K562 (cell line): ENCODE measurements around the gene GUCY2C. TPM values are rescaled to one million over a fixed set of nuclear protein-coding genes. Genes with fewer than 3 reads are reported as not detected.

Source experiments
- ATAC-seq: fragments of 200-7000 bp; cut with Tn5 transposase; 3 replicates; pipeline ENCODE4 v1.9.1; 2020; ENCODE audit warnings: moderate library complexity
- BruUV-seq: library from RNA; stranded (reverse); fragments of 400-500 nt; replicated peaks from 2 replicates; lab custom pipeline; 2021; lab: Mats Ljungman, UMichigan
- CTCF ChIA-PET: fragments of 300-600 bp; formaldehyde crosslinking; extraction: SDS; loops from one replicate; lab custom pipeline; 2021; ENCODE audit warnings: low intra/inter-chr PET ratio; lab: Yijun Ruan, JAX
- POLR2A ChIA-PET: fragments of 300-600, 350-650 bp; sonication (Branson Sonifier 250); formaldehyde crosslinking; extraction: SDS; loops from one replicate; lab custom pipeline; 2021; ENCODE audit warnings: antibody characterized with exemption, inconsistent platforms; lab: Yijun Ruan, JAX
- DNase-seq, 4 experiments: peaks; one replicate each; pipeline versions ENCODE4 v3.0.0 to v3.0.0-alpha.2; 2011 to 2018; ENCODE audit warnings: low spot score in 3 of 4, mixed read lengths in 3 of 4; ENCODE audit errors: extremely low read depth in 1 of 4
- FAIRE-seq: peaks from 2 replicates; lab custom pipeline; 2011; peaks lifted over from hg19 to GRCh38; lab: Jason Lieb, UNC
- H2AFZ ChIP-seq: 2 replicates; pipeline ENCODE4 v1.6.0; 2011; ENCODE audit warnings: low read depth, low read length, control low read depth, inconsistent platforms
- H3K27ac ChIP-seq: fragments of 200-600 bp; 3 replicates; pipeline ENCODE4 v1.8.0; 2011; ENCODE audit warnings: low read depth, mild to moderate bottlenecking, control low read depth, inconsistent platforms, low read length, moderate library complexity, mixed read lengths; ENCODE audit errors: extremely low read depth
- H3K27me3 ChIP-seq, 2 experiments: fragments of 300-600 bp in 1 of 2; 2 replicates in 1 of 2; 3 replicates in 1 of 2; pipeline versions ENCODE4 v1.6.0 to v1.8.0; 2011; ENCODE audit warnings: inconsistent platforms in 2 of 2, low read length in 2 of 2, mild to moderate bottlenecking in 1 of 2, mixed read lengths in 1 of 2, moderate library complexity in 1 of 2; ENCODE audit not compliant: control insufficient read depth in 2 of 2, insufficient read depth in 2 of 2
- H3K36me3 ChIP-seq: fragments of 300-600 bp; 3 replicates; pipeline ENCODE4 v1.8.0; 2011; ENCODE audit warnings: mild to moderate bottlenecking, low read length, inconsistent platforms; ENCODE audit not compliant: control insufficient read depth, insufficient read depth
- H3K4me1 ChIP-seq, 2 experiments: fragments of 200-600 bp in 1 of 2; replicated peaks in 1 of 2; 2 replicates in 1 of 2; 3 replicates in 1 of 2; pipeline versions ENCODE4 v1.5.1 to v1.8.0; 2011; ENCODE audit warnings: inconsistent platforms in 2 of 2, low read length in 2 of 2, mild to moderate bottlenecking in 1 of 2, mixed read lengths in 1 of 2, moderate library complexity in 1 of 2; ENCODE audit not compliant: control insufficient read depth in 2 of 2, insufficient read depth in 2 of 2
- H3K4me2 ChIP-seq: 2 replicates; pipeline ENCODE4 v1.6.1; 2011; ENCODE audit warnings: low read length, control low read depth, inconsistent platforms, mixed read lengths; ENCODE audit not compliant: insufficient read depth
- H3K4me3 ChIP-seq: fragments of 200-600 bp; sonication (generic), shearing (Covaris generic); 2 replicates; pipeline ENCODE4 v1.5.1; 2016; ENCODE audit warnings: control low read depth, inconsistent platforms
- H3K79me2 ChIP-seq: fragments of 200-600 bp; 3 replicates; pipeline ENCODE4 v1.8.0; 2011; ENCODE audit warnings: low read length, inconsistent platforms; ENCODE audit not compliant: control insufficient read depth, insufficient read depth
- H3K9ac ChIP-seq, 2 experiments: 2 replicates each; pipeline versions ENCODE4 v1.6.0 to v1.6.1; 2011; ENCODE audit warnings: low read depth in 2 of 2, low read length in 2 of 2, control low read depth in 1 of 2, inconsistent platforms in 1 of 2, mild to moderate bottlenecking in 1 of 2, mixed read lengths in 1 of 2; ENCODE audit not compliant: insufficient read depth in 1 of 2
- H3K9me1 ChIP-seq: one replicate; pipeline ENCODE4 v1.6.0; 2011; ENCODE audit warnings: inconsistent platforms, mild to moderate bottlenecking, low read length, moderate library complexity; ENCODE audit not compliant: control insufficient read depth, insufficient read depth
- H3K9me3 ChIP-seq: replicated peaks from 2 replicates; pipeline ENCODE4 v1.5.1; 2011; ENCODE audit warnings: low read depth, low read length, inconsistent platforms; ENCODE audit not compliant: control insufficient read depth, insufficient read depth
- H4K20me1 ChIP-seq: replicated peaks from 2 replicates; pipeline ENCODE4 v1.6.1; 2011; ENCODE audit warnings: low read length, inconsistent platforms, mixed read lengths; ENCODE audit not compliant: control insufficient read depth, insufficient read depth
- ATF4 ChIP-seq: fragments of 450-650 bp; formaldehyde crosslinking; IDR thresholded peaks from 2 replicates; pipeline ENCODE4 v1.4.0; 2022; ENCODE audit warnings: mild to moderate bottlenecking, moderate library complexity
- CCAR2 ChIP-seq: fragments of 200-400 bp; formaldehyde crosslinking; IDR thresholded peaks from 2 replicates; pipeline ENCODE4 v1.6.1; 2017; ENCODE audit warnings: mild to moderate bottlenecking, low read depth, low read length
- EHMT2 ChIP-seq: fragments of 450-650 bp; IDR thresholded peaks from 2 replicates; pipeline ENCODE4 v1.6.1; 2018; ENCODE audit warnings: antibody characterized with exemption
- GABPA ChIP-seq: fragments of 200-800 bp; sonication (Bioruptor generic); conservative IDR thresholded peaks from 2 replicates; pipeline ENCODE4 v1.6.1; 2016; ENCODE audit warnings: low read depth, missing genetic modification characterization, missing compliant biosample characterization
- HMBOX1 ChIP-seq: sonication (generic); IDR thresholded peaks from 2 replicates; pipeline ENCODE4 v1.6.1; 2016
- MECOM ChIP-seq: fragments of 250-450 bp; sonication (Bioruptor Pico); IDR thresholded peaks from 2 replicates; pipeline ENCODE4 v1.8.0; 2022; ENCODE audit warnings: inconsistent platforms
- MLLT1 ChIP-seq, 2 experiments: fragments of 450-650 bp; IDR thresholded peaks; 2 replicates each; pipeline ENCODE4 v1.6.1; 2016
- SRSF1 ChIP-seq: fragments of 200-400 bp; formaldehyde crosslinking; IDR thresholded peaks from 2 replicates; pipeline ENCODE4 v1.6.1; 2017; ENCODE audit warnings: mild to moderate bottlenecking, low read depth, low read length, moderate library complexity
- TGIF2 ChIP-seq: sonication (generic); formaldehyde crosslinking; IDR thresholded peaks from 2 replicates; pipeline ENCODE4 v1.8.1; 2022; ENCODE audit warnings: mild to moderate bottlenecking, missing genetic modification reagents, moderate library complexity
- ZBTB49 ChIP-seq: sonication (generic); formaldehyde crosslinking; IDR thresholded peaks from 2 replicates; pipeline ENCODE4 v1.8.0; 2022; ENCODE audit warnings: missing genetic modification reagents, mild to moderate bottlenecking, borderline replicate concordance
- ZNF511 ChIP-seq: sonication (generic); formaldehyde crosslinking; IDR thresholded peaks from 2 replicates; pipeline ENCODE4 v1.8.0; 2022; ENCODE audit warnings: mild to moderate bottlenecking, missing genetic modification reagents
- WGBS: fragments of 100-300 bp; shearing (Covaris generic); methylation state at CpG from one replicate; pipeline ENCODE4 v1.1.6; 2016; ENCODE audit warnings: low coverage, mixed read lengths; ENCODE audit not compliant: insufficient coverage; ENCODE audit errors: missing lambda C conversion rate; 5-methylcytosine and 5-hydroxymethylcytosine counted together
- in situ Hi-C: fragments of 300-500 bp; cut with MboI; formaldehyde crosslinking; loops from 4 replicates; pipeline ENCODE4 v1.15.0; 2018; ENCODE audit warnings: inconsistent platforms, mixed read lengths
- intact Hi-C: fragments of 100-400 bp; cut with micrococcal nuclease; formaldehyde crosslinking; loops from 2 replicates; pipeline ENCODE4 v1.14.2; 2022
- polyA plus RNA-seq, 8 experiments: library from polyadenylated mRNA; depleted of rRNA in 4 of 8; stranded (reverse) in 5 of 8; unstranded in 3 of 8; fragments of >200 nt; fragmentation: Nextera tagmentation in 2 of 8; fragmentation: Illumina TruSeq in 1 of 8; extraction: Ambion mirVana in 2 of 8; extraction: Trizol in 1 of 8; gene quantifications; 2 replicates each; pipeline versions ENCODE4 v1.2.1 to v1.2.3, GENCODE V29; 2011 to 2014; ENCODE audit warnings: inconsistent platforms in 1 of 8, missing spikeins in 1 of 8
- total RNA-seq, 7 experiments: library from RNA; depleted of rRNA in 6 of 7; stranded (reverse); fragments of >200 nt in 6 of 7; fragmentation: Illumina TruSeq in 2 of 7; extraction: Trizol in 2 of 7; gene quantifications; 2 replicates each; pipeline versions ENCODE4 v1.2.1 to v1.2.3, GENCODE V29; 2011 to 2021; ENCODE audit warnings: low replicate concordance in 1 of 7

The GUCY2C gene
- total and polyA plus RNA-seq, 9 of the 15 experiments (the other 6 are each of a cell fraction or from before 2014, with no cell fraction given), result 0.01 to 0.05 (median 0.04) TPM; not detected in 6

- CTCF ChIA-PET, result interaction anchor here (1.9 kb wide), 1 partner anchor 36 kb away, joined by 6 read pairs; no protein-coding TSS in a partner anchor
- no peak overlapping the region for H3K4me3 ChIP-seq
These were observed 30.7 kb downstream of the GUCY2C start for GRCh38 chr12:14665354-14666348.

More at GRCh38 chr12:14665354-14666348, 30.7 kb downstream of the GUCY2C start:
- FAIRE-seq (no peak), DNase-seq (peak in 1 of 4 experiments; percentile 15), ATAC-seq (no peak)
- Histone ChIP-seq H3K36me3 (no peaks in the 10 kb centered on the region), H4K20me1 (no peaks in the 10 kb centered on the region), H2AFZ (peak overlapping the region; percentile 59), H3K9me3 (no peaks in the 10 kb centered on the region), H3K27ac (no peak overlapping the region), H3K79me2 (no peaks in the 10 kb centered on the region), H3K27me3 (no peaks in the 10 kb centered on the region), H3K9ac (no peak overlapping the region), H3K4me1 (no peaks in the 10 kb centered on the region), H3K9me1 (no peaks in the 10 kb centered on the region), H3K4me2 (no peak overlapping the region; the same call in 1 of the 2 replicates)
- intact Hi-C loops, result no loop called here
- POLR2A ChIA-PET, result no interaction called here
- WGBS, result 58% methylated on average over 15 of the region's 23 CpGs
- in situ Hi-C loops, result no loop called here
- TF ChIP-seq GABPA (tag) (peak; percentile 40; the same call in 1 of the 2 replicates), ZNF511 (CRISPR knock-in tag) (no peak), MECOM (no peak), EHMT2 (no peak), HMBOX1 (no peak), ZBTB49 (CRISPR knock-in tag) (no peak), SRSF1 (no peak), TGIF2 (peak; percentile 64; the same call in 1 of the 2 replicates), MLLT1 (IDR thresholded peaks at IDR 0.05) (no peak), CCAR2 (no peak), ATF4 (CRISPR knock-in tag) (no peak)
- BruUV-seq, result no TSS peak
